GM04504 (cell line): ENCODE measurements around the gene PTTG2.

Source experiments
- DNase-seq: peaks from one replicate; pipeline ENCODE4 v3.0.0-alpha.2; 2012; ENCODE audit warnings: low read depth

PTTG2 gene

GRCh38 chr4:37988670-37989069 is 28.5 kb downstream of the PTTG2 start:
- no peak for DNase-seq

DNA sequence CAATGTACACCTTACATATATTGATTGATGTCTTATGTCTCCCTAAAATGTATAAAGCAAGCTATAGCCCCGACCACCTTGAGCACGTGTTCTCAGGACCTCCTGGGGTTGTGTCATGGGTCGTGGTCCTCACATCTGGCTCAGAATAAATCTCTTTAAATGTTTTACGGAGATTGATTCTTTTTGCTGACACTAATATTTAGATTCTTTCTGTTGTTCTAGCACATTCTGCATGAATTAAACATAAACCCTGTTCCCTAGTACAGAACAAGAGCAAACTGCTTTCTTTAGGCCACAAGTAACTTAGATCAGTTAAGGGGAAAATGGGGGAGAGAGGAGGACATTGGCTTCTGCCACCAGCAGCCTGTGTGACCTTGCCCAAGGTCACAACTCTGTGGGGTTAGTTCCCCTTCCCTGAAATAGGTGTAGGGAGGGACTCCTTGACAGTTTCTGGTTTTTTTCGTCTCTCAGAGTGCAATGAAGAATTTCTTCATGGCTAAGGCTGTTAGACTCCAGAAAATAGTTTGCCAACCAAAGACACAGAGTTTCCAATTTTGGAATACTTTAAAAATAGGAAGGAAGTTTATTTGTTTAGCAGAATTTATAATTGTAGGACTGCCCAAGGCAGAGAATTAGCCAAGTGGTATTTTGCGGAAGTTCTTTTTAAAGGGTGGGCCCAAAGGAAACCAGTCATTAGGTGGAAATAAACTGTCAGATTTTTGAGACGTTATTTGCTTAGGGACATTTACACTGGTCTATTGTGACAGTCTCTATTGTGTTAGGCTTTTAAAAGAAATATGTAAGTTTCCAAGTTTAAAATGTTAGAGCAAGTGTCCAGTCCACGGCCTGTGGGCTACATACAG is 29.4 kb downstream of the PTTG2 start:
- DNase-seq: no peak

GRCh38 chr4:37990731-37991245 is 30.6 kb downstream of the PTTG2 start:
- DNase-seq: no peak

DNA sequence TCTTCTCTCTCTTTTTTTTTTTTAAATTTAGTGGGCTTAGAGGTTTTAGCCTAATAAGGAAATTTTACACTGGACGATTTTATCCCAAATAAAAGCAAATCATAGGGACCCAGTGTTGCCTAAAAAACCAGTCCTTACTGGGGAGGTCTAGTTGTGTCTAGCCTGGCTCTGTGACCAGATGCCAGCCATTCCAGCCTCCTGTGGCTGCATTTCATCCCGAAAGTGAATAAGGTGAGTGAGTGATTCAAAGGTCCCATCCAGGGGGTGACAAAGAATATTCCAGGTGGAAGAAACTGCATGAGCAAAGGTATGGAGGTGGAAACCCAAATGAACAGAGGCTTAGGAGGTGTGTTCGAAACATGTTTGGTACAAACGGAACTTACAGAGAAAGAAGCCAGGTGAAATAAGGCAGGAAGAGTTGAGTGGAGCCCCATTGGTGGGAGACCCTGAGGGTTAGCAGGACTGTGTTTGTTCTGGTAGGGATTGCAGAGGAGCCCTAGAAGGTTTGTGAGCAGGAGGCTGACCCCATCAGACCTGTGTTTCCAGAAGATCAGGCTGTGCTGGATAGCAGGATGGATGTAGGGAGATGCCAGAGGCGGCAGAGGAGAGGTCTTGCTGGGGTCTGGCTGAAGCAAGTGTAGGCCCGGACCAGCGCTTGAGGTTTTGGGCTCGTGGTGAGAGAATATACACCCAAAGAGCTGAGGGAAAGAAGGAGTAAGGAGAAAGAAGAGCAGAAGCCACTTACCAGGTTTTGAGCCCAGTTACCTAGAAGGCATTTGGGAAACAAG is 31.6 kb downstream of the PTTG2 start:
- DNase-seq: no peak

GRCh38 chr4:37993806-37994205 is 33.6 kb downstream of the PTTG2 start:
- DNase-seq: no peak

GRCh38 chr4:37994569-37994968 is 34.4 kb downstream of the PTTG2 start:
- DNase-seq: no peak

DNA sequence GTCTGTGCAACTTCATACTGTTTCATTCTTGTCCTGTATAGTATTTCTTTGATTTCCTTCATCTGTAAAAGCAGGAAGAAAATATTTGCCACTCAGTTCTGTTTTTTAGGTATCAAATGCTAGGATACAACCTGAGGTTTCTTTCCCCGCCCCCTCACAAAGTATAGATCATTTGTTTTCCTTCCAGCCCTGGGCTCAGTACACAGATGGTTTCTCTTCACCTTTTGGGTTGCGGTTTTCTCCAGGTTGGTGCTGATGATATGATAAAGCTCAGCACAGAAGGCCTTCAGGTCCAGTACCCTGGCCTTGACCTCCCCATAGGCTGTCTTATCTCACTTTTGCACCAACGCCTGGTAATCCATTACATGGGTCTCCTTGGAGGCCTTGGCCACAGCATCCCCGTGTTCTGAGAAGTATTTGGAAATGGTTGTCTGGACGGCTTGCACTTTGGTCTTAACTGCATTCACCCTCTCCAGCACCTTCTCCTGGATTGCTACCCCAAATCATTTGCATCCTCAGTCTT is 35.2 kb downstream of the PTTG2 start:
- DNase-seq: no peak

- no peak for DNase-seq
These were observed 36.0 kb downstream of the PTTG2 start for GRCh38 chr4:37995981-37996775.

- no peak for DNase-seq
These were observed 38.0 kb downstream of the PTTG2 start for GRCh38 chr4:37998226-37998625.

DNA sequence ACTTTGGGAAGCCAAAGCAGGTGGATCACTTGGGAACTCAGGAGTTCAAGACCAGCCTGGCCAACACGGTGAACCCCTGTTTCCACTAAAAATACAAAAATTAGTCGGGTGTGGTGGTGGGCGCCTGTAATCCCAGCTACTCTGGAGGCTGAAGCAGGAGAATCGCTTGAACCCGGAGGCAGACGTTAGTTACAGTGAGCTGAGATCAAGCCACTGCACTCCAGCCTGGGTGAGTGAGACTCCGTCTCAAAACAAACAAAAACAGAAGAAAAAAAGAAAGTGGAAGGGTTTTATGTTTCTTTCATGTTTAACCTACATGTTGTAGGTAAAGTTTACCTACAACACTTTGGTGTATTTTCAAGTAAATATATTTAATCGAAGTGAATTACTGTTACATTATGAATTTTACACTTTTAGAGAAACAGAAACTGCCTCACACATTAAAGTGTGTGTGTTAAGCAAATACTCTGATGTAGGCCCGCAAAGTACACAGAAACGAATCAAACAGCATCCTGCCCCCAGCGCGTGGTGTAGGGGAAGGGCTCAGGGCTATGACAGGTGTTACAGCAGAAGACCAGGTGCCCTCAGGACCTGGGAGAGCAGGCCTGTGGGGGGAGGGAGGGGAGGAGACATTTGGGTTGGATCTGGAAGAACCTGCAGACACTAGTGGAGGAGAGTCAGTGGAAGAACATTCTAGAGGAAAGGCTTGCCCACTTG is 39.0 kb downstream of the PTTG2 start:
- DNase-seq: no peak

DNA sequence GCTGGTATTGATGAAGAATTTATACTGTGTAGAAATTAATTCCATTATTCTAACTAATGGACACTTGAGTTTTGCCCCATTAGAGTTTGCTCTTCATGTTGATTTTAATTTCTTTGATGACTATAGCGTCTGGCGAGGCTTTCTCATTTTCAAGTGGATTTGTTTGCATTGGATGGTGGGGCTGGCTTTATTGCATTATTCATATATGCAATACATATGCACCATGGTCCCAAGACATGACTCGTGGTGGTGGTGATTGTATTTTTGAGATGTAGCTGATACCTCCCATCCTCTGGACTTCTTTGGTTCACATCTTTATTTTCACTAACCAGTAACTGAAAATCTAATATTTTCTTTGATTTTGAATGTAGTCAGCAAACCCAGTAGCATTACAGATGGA is 39.8 kb downstream of the PTTG2 start:
- no peak for DNase-seq

DNA sequence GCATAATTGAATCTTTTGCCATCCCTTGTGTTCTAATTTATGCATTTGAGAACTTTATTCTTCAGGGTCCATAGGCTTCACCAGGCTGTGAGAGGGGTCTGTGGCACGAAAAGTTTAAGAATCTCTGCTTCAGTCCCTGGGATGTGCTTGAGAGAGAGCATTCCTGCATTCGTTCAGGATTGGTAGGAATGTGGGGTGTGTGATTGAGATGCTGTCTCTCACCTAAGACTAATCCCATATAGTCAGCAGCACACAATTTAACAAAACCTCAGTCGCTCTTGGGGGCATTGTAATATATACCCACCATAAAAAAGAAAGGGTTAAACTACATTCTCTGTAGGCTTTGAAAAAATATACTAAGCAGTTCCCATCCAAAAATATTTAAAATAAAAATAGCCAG is 41.7 kb downstream of the PTTG2 start:
- DNase-seq: no peak

DNA sequence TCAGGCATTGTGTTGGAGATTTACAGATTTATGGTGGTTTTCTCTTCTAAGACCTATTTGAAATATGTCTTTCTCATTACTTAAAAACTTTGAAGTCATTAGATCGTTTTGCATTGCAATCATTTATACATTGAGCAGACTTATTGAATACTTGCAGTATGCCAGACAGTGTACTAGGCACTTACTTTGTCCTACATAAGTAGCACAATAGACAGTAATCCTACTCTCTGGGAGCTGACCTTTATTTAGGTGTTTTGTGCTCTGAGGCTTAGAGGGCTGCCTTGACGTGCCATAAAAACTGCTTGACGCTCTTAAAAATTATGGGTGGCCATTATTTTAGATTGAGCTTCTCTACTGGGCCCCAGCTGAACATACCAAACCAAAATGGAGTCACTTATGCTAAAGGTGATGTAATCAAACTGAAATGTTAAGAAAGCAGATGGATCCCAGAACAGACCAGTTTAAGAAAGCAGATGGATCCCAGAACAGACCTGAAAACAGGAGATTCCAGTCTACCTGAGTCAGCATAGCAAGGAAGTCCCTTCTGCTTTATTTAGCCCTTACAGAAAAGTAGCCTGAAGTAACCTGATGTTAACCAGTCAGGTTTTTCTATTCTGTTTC is 42.4 kb downstream of the PTTG2 start:
- no peak for DNase-seq

DNA sequence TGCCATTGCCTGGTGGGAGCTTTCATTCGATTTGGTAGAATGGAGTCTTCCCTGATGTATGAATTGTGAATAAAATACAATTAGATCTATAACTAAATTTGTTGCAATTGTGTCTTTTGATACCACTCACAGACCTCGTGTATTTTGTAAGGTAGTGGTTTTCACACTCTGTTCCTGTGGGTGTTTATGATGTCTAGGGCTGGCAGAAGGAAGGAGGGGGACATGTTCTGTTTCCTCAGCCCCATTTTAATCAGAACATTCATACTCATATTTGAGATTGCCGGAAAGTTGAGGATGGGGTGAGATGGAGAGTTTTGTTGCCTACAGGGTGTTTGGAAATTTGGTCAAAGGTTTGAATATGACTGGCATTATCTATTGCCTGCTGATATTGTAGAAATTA is 42.9 kb downstream of the PTTG2 start:
- no peak for DNase-seq

DNA sequence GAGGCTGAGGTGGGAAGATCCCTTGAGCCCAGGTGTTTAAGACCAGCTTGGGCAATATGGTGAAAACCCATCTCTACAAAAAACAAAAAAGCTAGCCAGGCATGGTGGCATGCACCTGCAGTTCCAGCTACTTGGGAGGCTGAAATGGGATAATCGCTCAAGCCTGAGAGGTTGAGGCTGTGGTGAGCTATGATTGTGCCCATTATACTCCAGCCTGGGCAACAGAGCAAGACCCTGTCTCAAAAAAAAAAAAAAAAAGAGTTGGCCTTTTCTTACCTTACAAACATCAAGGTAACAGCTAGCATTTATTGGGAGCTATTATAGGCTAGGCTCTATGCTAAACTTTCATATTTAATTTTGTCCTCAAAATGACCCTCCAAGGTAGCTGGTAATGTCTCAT is 43.4 kb downstream of the PTTG2 start:
- DNase-seq: no peak

GRCh38 chr4:38004062-38004461 is 43.9 kb downstream of the PTTG2 start:
- DNase-seq: no peak

DNA sequence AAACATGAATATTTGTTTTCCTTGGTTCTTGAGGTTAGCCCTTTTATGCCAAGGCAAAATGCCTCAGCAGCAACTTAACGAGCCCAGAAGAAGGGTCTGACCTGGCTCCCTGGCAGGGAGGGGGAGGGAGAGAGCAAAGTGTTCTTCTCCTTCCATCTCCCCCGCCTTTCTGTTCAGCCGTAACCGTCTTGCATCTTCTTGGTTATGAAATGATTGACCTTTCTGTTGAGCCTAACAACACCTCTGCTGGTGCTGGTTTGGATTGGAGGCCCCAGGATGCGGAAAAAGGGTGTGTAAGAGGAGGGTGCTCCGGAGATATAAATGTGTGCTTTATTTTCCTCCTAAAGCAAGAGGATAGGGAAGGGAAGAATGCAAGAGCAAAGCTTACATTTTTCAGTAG is 44.7 kb downstream of the PTTG2 start:
- DNase-seq: no peak

DNA sequence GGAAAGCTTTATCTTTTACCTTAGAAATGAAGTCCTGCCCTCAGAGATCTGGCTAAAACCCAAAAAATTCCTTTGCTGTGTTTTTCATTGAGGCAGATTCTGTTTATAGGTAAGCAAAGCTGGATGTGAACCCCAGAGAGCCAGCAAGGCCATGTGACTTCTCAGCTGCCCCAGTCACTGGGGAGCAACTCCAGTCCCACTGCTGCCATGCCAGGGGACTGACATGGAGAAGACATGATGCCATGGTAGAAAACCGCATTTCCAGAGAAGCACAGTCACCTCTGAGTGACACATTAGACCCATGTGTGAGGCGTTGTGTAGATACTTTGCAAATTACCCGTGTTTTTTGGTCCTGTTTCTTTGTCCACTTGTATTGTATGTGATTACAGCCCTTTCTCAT is 45.4 kb downstream of the PTTG2 start:
- no peak for DNase-seq

- no peak for DNase-seq
These were observed 47.4 kb downstream of the PTTG2 start for GRCh38 chr4:38007645-38008044.

- DNase-seq: no peak
These were observed 48.4 kb downstream of the PTTG2 start for GRCh38 chr4:38008571-38009021.

DNA sequence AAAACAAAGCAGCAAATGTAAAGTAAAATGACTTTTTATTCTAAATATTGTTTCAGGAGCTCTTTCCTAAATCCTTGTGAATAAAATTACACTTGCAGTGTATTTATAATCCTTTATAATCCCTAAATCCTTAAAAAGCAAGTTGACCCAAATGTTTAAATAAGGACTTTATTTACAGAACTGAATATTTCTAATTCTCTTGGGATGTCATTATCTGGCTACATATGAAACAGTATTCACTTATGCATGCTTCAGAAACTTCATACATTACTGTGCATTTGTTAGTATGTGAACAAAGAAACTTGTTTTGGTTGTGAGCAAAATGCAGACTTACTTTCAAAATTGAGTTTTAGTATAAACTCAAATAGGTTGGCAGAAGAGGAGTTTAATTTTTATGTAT is 49.2 kb downstream of the PTTG2 start:
- no peak for DNase-seq
